GM08714 (cell line): Measurements from ENCODE around the gene TMPRSS11F.

Experiments
- H3K4me3 ChIP-seq: fragments of 200-500 bp; sonication (Bioruptor generic); 2 replicates; pipeline ENCODE4 v1.5.1; 2014; ENCODE audit warnings: mild to moderate bottlenecking, low read length, inconsistent platforms
- ZNF274 ChIP-seq: IDR thresholded peaks from 2 replicates; pipeline ENCODE4 v1.6.1; 2012; ENCODE audit warnings: mild to moderate bottlenecking, low read depth, low read length

TMPRSS11F gene

DNA sequence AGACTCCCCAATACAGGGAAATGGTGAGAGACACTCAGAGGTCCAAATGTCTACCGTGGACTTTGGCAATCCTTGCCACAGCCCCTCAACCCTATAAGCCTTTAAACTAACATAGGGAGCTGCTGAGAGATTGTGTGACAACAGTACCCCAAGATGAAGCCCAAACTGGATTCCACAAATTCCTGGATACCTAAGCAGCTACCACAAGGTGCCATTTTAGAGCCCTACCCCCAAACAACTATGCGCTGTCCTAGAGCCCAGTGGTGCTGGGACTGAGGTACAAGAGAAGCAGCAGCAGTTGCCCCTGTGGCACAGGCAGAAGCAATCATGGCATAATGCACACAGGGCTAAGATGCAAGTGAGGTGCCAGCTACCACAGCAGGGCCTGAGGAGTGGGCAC is 2.7 kb upstream of the TMPRSS11F start:
- no peak for TF ChIP-seq ZNF274

DNA sequence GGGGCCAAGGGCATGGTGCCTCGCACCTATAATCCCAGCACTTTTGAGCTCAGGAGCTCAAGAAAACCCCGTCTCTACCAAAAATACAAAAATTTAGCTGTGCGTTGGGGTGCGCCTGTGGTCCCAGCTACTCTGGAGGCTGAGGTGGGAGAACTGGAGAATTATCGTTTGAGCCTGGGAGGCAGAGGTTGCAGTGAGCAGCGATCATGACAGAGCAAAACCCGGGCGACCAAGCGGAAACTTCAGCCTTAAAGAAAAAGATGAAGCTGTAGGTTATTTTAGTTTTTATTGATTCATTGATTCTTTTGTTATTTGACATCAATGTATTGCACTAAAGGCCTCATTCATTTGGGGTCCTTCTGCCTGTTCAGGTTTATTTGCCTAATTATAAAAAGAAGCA is 5.4 kb downstream of the TMPRSS11F start:
- H3K4me3 ChIP-seq = no peak overlapping the region
- TF ChIP-seq ZNF274 = no peak

More for the DNA sequence above, 2.7 kb upstream of the TMPRSS11F start:
- H3K4me3 ChIP-seq = no peak overlapping the region

GRCh38 chr4:68123525-68123924 is 6.1 kb downstream of the TMPRSS11F start:
- TF ChIP-seq ZNF274 = no peak
- H3K4me3 ChIP-seq = no peak overlapping the region

- H3K4me3 ChIP-seq = no peak overlapping the region
- TF ChIP-seq ZNF274 = no peak
Measured at GRCh38 chr4:68119921-68120320, 9.7 kb downstream of the TMPRSS11F start.

DNA sequence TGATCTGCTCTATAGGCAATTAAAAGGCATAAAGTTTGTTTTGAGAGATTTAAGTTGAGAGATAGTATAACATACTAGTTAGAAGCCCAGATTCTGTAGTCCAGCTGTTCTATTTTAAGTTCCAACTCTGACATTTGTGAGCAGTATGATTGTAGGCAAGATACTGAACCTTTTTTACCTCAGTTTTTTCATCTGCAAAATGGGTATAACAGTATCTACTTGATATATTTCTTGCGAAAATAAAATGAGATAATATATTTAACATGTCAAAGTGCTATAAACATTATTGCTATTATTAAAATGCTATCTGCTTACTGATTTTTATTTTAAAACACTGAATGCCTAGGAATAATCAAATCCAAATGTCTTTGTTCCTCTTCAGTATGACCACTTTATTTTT is 19.2 kb downstream of the TMPRSS11F start:
- TF ChIP-seq ZNF274 = no peak
- H3K4me3 ChIP-seq = no peak overlapping the region

DNA sequence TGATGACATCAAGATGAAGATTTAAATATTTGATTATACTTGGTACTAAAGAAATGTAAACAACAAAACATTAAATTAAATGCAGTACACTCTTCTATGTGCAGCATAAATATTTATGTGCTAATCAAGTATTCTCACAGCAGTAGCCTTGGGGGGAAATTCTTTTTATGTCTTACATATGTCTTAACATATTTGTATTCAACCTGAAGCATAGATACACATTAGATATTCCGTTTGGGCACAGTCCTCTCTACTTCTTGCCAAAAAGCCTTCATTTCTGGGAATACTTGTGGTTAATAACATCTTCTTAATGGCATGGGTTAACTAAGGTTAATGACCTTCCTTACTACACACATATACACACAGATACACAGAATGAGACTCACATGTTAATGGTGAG is 19.8 kb downstream of the TMPRSS11F start:
- no peak overlapping the region for H3K4me3 ChIP-seq
- no peak for TF ChIP-seq ZNF274

GRCh38 chr4:68082758-68083157 is 46.9 kb downstream of the TMPRSS11F start:
- TF ChIP-seq ZNF274 = no peak

GRCh38 chr4:68079928-68080327 is 49.7 kb downstream of the TMPRSS11F start:
- no peak for TF ChIP-seq ZNF274
- no peak overlapping the region for H3K4me3 ChIP-seq

More at GRCh38 chr4:68082758-68083157, 46.9 kb downstream of the TMPRSS11F start:
- H3K4me3 ChIP-seq = no peak overlapping the region

GRCh38 chr4:68077737-68078136 is 51.9 kb downstream of the TMPRSS11F start:
- H3K4me3 ChIP-seq = no peak overlapping the region
- no peak for TF ChIP-seq ZNF274

- TF ChIP-seq ZNF274 = no peak
- no peak overlapping the region for H3K4me3 ChIP-seq
Measured at GRCh38 chr4:68077301-68077700, 52.4 kb downstream of the TMPRSS11F start.

DNA sequence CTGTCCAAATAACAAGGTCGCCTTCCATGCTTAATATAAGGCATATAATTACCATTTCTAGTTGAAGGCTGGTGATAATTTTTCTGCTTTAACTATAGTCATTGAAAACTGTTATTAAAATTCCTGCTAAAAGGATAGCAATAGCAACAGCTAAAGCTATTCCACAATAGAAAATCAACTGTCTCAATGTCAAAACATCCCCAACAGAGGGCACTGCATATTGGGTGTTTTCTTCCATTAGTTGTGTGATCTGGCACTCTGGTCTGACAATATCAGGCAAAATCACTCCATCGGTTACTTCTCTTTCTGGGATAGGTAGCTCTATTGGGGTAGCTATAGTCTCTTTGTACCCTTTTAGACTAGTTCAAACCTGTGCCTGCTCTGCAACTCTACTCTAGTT is 53.5 kb downstream of the TMPRSS11F start:
- TF ChIP-seq ZNF274 = no peak
- H3K4me3 ChIP-seq = no peak overlapping the region

DNA sequence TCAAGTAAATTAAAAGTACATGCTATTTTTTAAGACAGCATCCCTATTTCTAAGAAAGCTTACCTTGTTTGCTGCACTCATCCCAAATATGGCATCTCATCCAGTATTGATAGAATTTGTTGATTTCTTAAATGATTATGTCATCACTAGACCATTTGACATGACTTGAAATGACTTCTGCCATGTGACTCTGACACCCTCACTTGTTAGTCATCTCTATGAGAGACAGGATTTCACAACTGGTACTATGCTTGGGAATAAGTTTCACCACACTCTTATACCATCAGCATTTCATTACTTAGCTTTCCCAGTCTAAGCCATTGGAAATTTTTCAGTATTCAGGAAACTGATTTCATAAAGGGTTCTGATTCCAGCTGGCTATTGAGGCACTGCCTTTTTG is 55.3 kb downstream of the TMPRSS11F start:
- no peak for TF ChIP-seq ZNF274
- no peak overlapping the region for H3K4me3 ChIP-seq

DNA sequence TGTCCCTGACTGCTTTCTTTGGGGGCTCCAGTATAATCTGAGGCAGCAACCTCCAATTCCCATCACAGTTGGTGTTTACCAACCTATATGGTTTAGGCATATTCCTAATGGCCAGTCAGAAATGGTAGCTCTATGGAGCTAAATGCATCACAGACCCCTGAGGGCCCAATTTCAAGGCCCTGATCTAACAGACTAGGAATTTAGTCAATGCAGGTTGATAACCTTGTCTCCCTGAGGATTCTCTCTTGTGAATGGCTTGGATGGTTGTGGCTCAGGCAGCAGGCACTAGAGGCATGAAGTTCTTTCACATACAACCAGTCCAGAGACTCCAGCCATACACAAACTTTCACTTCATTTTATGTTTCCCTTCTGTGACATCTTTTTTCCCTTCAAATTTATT is 59.4 kb downstream of the TMPRSS11F start:
- no peak for TF ChIP-seq ZNF274
- no peak overlapping the region for H3K4me3 ChIP-seq

GRCh38 chr4:68062501-68062900 is 67.2 kb downstream of the TMPRSS11F start:
- no peak for TF ChIP-seq ZNF274

GRCh38 chr4:68038272-68038671 is 91.4 kb downstream of the TMPRSS11F start:
- TF ChIP-seq ZNF274 = no peak
- no peak overlapping the region for H3K4me3 ChIP-seq

More at GRCh38 chr4:68062501-68062900, 67.2 kb downstream of the TMPRSS11F start:
- H3K4me3 ChIP-seq = no peak overlapping the region

- no peak for TF ChIP-seq ZNF274
- no peak overlapping the region for H3K4me3 ChIP-seq
Measured at GRCh38 chr4:68021185-68021584, 108.5 kb downstream of the TMPRSS11F start.
